ENCODE measurements around the gene UMODL1. TPM values are rescaled to one million over a fixed set of nuclear protein-coding genes. Genes with fewer than 3 reads are reported as not detected.

The UMODL1 gene, protein sequence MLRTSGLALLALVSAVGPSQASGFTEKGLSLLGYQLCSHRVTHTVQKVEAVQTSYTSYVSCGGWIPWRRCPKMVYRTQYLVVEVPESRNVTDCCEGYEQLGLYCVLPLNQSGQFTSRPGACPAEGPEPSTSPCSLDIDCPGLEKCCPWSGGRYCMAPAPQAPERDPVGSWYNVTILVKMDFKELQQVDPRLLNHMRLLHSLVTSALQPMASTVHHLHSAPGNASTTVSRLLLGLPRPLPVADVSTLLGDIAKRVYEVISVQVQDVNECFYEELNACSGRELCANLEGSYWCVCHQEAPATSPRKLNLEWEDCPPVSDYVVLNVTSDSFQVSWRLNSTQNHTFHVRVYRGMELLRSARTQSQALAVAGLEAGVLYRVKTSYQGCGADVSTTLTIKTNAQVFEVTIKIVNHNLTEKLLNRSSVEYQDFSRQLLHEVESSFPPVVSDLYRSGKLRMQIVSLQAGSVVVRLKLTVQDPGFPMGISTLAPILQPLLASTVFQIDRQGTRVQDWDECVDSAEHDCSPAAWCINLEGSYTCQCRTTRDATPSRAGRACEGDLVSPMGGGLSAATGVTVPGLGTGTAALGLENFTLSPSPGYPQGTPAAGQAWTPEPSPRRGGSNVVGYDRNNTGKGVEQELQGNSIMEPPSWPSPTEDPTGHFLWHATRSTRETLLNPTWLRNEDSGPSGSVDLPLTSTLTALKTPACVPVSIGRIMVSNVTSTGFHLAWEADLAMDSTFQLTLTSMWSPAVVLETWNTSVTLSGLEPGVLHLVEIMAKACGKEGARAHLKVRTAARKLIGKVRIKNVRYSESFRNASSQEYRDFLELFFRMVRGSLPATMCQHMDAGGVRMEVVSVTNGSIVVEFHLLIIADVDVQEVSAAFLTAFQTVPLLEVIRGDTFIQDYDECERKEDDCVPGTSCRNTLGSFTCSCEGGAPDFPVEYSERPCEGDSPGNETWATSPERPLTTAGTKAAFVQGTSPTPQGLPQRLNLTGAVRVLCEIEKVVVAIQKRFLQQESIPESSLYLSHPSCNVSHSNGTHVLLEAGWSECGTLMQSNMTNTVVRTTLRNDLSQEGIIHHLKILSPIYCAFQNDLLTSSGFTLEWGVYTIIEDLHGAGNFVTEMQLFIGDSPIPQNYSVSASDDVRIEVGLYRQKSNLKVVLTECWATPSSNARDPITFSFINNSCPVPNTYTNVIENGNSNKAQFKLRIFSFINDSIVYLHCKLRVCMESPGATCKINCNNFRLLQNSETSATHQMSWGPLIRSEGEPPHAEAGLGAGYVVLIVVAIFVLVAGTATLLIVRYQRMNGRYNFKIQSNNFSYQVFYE
- 0.49 TPM for total RNA-seq
- long read RNA-seq, partial matches to known transcripts: 0 of 3 reads
- long read RNA-seq, other reads (novel, unspliced or antisense): 3 of 3 reads

- Histone ChIP-seq H3K4me3 (no peak within 1 kb of the TSS), H3K36me3 (no peaks in the 10 kb centered on the region), H3K4me1 (no peaks in the 10 kb centered on the region), H3K9me3 (no peaks in the 10 kb centered on the region), H3K27ac (no peak within 1 kb of the TSS), H3K27me3 (no peaks in the 10 kb centered on the region)
- no peak for ATAC-seq
- no peak for TF ChIP-seq CTCF (IDR thresholded peaks at IDR 0.05)
- peak; percentile 57 for DNase-seq
- intact Hi-C loops (cut with DNase I): no loop called here
Observed at GRCh38 chr21:42071146-42071737, at the start of gene UMODL1. Gene UMODL1 (plus strand): TSS chr21:42071317. CDS start chr21:42071317, 0 bp downstream.

DNA sequence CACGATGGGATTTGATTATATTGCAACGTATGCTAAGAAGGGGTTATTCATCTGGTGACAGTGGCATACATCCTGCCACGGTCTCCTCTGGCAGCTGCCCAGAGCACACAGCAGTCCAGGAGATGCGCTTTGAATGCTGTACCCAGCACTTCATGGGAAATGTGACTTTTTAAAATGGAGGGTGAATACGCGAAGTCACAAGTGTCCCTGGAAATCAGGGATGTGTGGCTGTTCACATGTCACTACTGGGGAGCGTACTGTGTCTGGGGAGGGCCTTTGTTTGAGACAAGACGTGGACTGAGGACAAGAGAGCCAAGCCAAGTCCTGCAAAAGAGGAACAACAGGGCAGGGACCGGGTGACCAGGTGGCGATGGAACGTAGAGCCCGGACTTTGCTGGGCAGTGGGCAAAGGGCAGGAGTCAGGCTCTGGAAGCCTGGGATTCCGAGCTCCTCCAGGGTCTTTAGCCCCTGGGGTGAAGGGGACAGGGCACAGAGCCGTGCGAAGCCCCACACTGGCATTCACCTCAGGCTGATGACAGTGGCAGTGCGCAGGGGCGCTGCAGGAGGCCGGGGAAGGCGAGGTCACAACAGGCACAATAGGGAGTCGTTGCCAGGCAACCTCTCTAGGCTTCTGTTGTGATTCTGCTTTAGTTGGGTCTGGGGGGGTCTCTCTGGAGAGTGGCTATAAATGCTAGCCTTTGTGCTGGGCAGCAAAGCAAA lies 49.6 kb upstream of the UMODL1 start:
- DNase-seq (no peak), ATAC-seq (no peak)
- intact Hi-C loops (cut with DNase I): no loop called here
- no peaks in the 10 kb centered on the region for H3K36me3 ChIP-seq
- H3K9me3 ChIP-seq: no peaks in the 10 kb centered on the region
- TF ChIP-seq CTCF (IDR thresholded peaks at IDR 0.05): no peak
- H3K4me3 ChIP-seq: no peak overlapping the region
- H3K4me1 ChIP-seq: no peaks in the 10 kb centered on the region
- H3K27ac ChIP-seq: no peak overlapping the region
- H3K27me3 ChIP-seq: no peaks in the 10 kb centered on the region

DNA sequence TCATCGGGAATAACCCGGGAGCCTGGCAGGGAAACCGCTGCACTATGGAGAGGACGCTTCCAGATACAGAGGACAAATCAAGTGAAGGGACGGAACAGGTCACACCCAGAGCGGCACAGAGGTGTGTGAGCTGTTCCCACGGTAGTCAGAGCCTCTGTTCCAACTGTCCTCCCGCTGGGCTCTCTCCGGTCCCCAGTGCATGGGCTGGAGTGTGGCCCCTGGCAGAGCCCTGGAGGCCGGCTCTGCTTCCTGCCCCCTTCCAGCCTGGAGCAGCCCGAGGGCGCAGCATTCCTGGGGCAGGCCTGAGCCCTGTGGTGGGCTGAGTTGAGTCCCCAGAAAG lies 49.1 kb upstream of the UMODL1 start:
- intact Hi-C loops (cut with DNase I): no loop called here
- H3K27me3 ChIP-seq: no peaks in the 10 kb centered on the region
- no peaks in the 10 kb centered on the region for H3K4me1 ChIP-seq
- H3K9me3 ChIP-seq: no peaks in the 10 kb centered on the region
- no peak overlapping the region for H3K4me3 ChIP-seq
- no peak for TF ChIP-seq CTCF (IDR thresholded peaks at IDR 0.05)
- H3K36me3 ChIP-seq: no peaks in the 10 kb centered on the region
- no peak for DNase-seq
- no peak overlapping the region for H3K27ac ChIP-seq
- no peak for ATAC-seq

GRCh38 chr21:42022906-42023305 lies 48.2 kb upstream of the UMODL1 start:
- intact Hi-C loops (cut with DNase I): no loop called here
- Histone ChIP-seq H3K9me3 (no peaks in the 10 kb centered on the region), H3K4me3 (no peak overlapping the region), H3K36me3 (no peaks in the 10 kb centered on the region), H3K27ac (no peak overlapping the region), H3K27me3 (no peaks in the 10 kb centered on the region), H3K4me1 (no peaks in the 10 kb centered on the region)
- DNase-seq (no peak), ATAC-seq (no peak)
- TF ChIP-seq CTCF (IDR thresholded peaks at IDR 0.05): no peak
